Measurements from ENCODE around the gene SLC16A1.

GRCh38 chr1:112868191-112868590, 87.8 kb downstream of the SLC16A1 start:
- TF ChIP-seq POLR2A (IDR thresholded peaks at IDR 0.05) (no peak), EP300 (IDR thresholded peaks at IDR 0.05) (no peak)
- TF ChIP-seq, protein P1, sequence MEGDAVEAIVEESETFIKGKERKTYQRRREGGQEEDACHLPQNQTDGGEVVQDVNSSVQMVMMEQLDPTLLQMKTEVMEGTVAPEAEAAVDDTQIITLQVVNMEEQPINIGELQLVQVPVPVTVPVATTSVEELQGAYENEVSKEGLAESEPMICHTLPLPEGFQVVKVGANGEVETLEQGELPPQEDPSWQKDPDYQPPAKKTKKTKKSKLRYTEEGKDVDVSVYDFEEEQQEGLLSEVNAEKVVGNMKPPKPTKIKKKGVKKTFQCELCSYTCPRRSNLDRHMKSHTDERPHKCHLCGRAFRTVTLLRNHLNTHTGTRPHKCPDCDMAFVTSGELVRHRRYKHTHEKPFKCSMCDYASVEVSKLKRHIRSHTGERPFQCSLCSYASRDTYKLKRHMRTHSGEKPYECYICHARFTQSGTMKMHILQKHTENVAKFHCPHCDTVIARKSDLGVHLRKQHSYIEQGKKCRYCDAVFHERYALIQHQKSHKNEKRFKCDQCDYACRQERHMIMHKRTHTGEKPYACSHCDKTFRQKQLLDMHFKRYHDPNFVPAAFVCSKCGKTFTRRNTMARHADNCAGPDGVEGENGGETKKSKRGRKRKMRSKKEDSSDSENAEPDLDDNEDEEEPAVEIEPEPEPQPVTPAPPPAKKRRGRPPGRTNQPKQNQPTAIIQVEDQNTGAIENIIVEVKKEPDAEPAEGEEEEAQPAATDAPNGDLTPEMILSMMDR (IDR thresholded peaks at IDR 0.05), result no peak

Measured in tibial nerve (tissue), 4 donors.